NCI-H1694 (cell line): ENCODE measurements around the gene DCLK1.
"Not testable (repeated sequence)": the region's sequence is repeated elsewhere in the genome, so short reads cannot be mapped to it uniquely, and the experiment has no call there.

Experiments
- DNase-seq: peaks from one replicate; lab custom pipeline; 2025; lab: John Stamatoyannopoulos, UW

DCLK1 gene

GRCh38 chr13:36084131-36084530, 47.1 kb downstream of the DCLK1 start:
- DNase-seq: no peak

DNA sequence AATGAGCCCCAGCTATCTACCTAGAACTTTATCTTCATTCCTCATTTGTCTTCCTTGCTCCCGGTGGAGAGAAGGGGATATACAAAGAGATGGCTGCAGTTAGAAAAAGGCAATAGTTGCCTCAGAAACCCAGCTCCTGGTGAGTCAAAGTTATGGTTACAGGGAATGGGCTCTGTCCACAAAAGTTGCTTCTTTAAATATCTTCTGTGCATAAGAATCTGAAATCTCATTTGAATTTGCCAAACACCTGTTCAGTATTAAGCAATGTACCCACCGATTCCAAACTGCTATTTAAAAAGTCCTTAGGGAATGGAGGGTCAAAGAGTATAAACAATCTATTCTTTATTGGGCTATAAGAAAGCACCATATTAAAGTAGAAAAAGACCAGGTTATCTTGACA, 48.4 kb downstream of the DCLK1 start:
- no peak for DNase-seq

DNA sequence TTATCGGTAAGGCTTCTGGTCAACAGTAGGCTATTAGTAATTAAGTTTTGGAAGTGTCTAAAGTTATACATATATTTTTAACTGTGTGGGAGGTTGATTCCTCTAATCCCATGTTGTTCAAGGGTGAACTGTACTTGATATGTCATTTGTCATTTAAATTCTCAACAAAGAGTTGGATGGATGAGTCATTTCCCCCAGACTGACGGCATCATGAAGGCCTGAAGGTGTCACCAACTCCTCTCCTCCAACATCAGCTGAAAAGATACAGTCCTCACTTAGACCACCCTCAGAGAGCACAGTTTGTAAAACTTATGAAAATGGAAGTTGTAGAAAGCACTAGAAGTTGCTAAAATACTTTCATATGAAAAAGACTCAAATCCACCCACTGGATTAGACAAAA, 48.8 kb downstream of the DCLK1 start:
- no peak for DNase-seq

GRCh38 chr13:36076211-36076610, 55.0 kb downstream of the DCLK1 start:
- DNase-seq: no peak

GRCh38 chr13:36074659-36075058, 56.5 kb downstream of the DCLK1 start:
- no peak for DNase-seq

GRCh38 chr13:36072152-36072935, 58.8 kb downstream of the DCLK1 start:
- no peak for DNase-seq

DNA sequence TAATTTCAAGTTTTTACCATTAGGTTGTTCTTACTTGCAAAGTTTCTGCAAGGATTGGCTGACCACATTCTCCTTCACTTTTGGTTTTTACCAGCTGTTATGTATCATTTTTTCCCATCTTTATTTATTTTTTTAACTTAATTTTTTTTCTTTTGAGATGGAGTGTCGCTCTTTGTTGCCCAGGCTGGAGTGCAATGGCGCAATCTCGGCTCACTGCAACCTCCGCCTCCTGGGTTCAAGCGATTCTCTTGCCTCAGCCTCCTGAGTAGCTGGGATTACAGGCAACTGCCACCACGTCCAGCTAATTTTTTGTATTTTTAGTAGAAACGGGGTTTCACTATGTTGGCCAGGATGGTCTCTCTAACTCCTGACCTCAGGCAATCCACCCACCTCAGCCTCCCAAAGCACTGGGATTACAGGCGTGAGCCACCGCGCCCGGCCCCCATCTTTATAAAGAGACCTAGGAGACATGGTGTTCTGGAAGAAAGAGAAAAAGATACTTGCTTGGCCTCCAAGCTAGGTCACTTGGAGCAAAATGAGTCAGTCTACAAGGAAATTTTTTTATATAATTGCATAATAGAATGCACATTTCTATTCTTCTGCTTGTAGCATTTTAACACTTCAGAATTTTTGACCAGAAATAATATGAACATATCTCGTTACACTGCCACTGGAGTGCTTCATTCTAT, 60.5 kb downstream of the DCLK1 start:
- DNase-seq: not testable (repeated sequence)

DNA sequence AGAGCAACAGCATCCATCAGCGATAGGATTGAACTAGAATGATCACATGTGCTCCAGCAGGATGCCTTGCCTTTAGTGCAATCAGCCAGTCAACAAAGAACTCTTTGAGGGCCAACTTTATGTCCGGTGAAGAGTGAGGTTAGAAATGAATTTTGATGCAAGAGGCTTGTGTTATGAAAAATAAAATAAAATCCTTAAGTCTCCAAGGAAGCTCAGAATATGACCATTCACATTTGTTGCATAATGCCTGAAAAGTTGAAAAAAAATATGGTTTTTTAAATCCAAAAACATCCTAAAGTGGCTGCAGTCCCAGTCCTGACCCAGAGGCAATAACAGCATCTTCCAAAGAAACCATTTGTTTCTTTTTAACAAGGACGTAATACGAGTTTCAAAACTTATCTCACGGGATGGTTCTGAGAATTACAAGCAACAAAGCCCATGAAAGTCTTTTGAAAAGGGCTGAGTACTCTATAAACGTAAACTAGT, 61.3 kb downstream of the DCLK1 start:
- DNase-seq: no peak

DNA sequence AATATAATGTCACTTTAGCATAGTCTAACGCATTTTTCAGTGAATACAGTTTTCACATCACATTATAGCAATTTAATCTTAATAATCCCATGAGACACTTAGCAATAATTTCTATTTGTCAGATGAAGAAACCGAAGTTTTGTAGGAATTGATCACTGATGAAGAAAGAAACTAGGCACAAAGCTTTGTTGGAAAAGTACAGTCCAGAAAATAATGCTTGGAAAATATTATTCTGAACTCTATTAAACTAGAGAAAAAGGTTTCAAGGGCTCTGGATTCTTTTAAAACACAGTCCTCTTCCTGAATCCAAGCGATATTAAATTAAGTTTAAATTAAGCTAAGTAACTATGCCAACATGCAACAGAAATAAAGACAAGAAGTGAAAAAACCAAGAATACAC, 62.2 kb downstream of the DCLK1 start:
- no peak for DNase-seq

DNA sequence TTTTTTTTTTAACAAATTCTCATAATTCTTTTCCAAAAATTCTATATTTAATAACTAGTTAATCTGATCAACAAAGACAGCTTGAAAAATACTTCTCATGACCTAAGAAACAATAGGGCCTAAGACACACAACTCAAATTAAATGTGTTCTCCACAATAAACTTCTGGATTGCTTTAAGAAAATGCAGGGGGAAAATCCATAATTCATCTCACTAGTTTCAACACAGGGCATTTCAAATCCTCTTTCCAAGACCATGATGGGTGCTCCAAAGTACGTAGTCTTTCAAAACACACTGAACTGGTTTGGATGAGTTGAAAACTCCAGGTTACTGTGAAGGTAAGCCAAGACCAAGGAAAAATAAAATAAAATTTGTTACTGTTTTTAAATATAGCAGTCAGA, 62.6 kb downstream of the DCLK1 start:
- DNase-seq: no peak

DNA sequence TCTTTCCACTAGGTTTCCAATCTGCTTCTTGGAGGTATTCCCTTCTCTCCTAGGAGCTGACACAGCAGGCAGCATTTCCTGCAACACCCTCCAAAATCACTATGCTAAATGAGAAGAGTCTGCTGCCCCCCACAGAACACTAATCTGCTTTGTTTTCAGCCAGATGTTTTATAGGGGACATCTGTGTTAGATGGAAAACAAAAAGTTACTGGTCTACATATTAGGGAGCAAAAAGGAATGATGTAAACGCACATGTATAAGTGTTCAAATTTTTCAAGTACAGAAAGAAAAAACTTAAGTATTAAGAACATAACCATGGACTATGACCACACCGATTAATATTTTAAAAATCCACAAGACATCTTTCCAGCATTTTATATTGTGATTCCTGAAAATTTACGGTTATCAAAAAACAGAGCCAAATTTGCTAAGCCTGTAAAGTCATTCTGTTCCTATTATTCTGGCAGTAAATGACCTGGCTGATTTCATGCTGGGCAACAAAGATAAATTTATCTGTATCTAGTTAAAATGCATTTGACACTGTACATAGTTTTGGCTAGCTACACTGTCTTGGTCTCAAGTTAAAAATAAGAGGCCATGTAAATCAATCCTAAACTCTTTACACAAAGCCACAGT, 63.3 kb downstream of the DCLK1 start:
- DNase-seq: no peak

GRCh38 chr13:36062249-36062648, 68.9 kb downstream of the DCLK1 start:
- DNase-seq: no peak

DNA sequence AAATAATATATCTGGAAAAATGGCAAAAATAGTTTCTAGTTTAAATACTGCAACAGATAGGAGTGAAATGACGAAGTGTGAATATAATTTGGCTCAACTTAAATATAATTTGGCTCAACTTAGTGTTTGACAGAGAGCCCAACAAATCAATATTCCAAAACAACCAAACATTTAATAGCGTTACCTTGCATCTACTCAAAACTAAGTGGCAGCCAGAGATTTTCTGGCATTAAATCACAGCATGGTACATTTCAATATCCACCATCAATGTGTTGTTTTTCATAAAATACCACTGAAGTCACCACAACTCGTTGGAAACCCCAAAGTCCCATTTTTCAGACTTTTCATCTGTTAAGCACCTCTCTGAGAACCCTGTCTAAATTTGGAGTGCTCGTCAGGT, 69.6 kb downstream of the DCLK1 start:
- no peak for DNase-seq

DNA sequence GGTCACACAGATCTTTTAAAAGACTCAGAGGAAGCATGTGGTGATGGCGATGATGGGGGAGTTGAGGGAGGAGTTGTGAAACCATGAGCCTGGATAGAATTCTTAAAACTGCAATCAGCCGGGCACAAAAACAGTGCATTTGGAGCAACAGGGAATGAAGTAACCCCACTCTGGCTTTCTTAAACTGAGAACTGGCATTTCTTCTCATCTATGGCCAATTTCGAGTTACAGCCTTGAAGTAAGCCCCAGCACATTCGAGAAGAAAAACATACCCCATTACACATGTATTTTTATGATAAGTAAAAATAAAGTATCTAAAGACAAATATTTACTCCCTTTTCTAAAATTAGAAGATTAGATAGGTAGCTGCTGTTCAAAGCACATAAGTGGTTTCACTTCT, 70.1 kb downstream of the DCLK1 start:
- no peak for DNase-seq

- no peak for DNase-seq
Measured at GRCh38 chr13:36059321-36059720, 71.9 kb downstream of the DCLK1 start.

DNA sequence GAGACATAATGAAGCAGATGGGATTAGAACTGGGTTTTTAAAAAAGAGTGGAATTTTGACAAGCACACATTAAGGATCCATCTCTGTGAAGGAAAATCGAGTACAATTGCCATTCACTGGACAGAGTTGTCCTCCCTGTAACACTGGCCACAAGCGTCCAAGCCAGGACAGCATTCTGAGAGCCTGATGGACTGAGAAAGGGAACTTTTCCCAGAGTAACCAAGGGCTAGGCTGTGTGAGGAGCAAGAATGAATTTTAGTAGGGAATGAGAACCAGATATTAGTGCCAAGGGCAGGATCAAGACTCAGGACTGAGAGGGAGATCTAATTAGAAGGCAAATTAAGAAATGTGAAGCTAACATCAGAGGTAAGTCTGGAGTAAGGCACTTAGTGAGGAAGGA, 73.1 kb downstream of the DCLK1 start:
- no peak for DNase-seq

DNA sequence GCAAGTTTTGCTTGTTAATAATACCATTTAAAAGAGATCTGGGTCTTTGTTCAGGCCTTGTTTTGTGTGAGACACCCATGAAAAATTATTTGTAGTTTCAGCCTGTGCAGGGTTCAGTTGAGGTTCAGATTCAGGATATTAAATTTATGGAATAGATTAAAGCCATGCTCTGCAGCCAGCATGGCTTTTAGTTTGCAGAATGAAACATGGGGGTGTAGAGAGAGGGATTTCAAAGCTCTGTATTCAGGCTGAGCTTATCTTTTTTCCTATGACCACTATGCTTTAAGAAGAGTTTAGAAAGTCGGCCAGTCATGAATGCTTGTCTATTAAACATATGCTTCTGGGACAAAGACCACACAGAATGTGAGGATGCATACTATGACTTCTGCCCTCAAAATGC, 73.6 kb downstream of the DCLK1 start:
- no peak for DNase-seq

- no peak for DNase-seq
Measured at GRCh38 chr13:36057041-36057440, 74.1 kb downstream of the DCLK1 start.

- DNase-seq: no peak
Measured at GRCh38 chr13:36055366-36055765, 75.8 kb downstream of the DCLK1 start.

DNA sequence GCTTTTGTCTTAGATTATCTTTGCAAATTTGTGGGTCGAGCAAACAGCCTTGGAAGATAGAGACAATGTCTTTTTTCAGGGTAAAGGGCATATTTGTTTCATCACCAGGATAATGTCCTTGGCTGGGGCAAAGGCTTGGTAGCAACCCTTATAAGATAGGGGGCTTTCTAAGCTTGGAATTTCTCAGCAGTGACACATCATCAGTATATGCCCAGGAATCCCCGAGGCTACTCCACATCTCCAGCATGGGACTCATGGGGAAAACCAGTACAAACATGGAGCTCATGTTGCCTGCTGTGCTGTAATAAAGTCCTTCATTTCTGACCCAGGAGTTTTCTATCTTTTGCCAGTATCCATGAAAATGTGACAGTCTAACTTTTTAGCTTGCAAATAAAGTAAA, 77.1 kb downstream of the DCLK1 start:
- DNase-seq: no peak

- no peak for DNase-seq
Measured at GRCh38 chr13:36051082-36051481, 80.1 kb downstream of the DCLK1 start.

GRCh38 chr13:36046672-36047071, 84.5 kb downstream of the DCLK1 start:
- no peak for DNase-seq
